ENCODE measurements around the gene IVD. TPM values are rescaled to one million over a fixed set of nuclear protein-coding genes. Genes with fewer than 3 reads are reported as not detected.

IVD gene
- total RNA-seq, 2 experiments from 2014 or later: 38.4 to 47.1 TPM

DNA sequence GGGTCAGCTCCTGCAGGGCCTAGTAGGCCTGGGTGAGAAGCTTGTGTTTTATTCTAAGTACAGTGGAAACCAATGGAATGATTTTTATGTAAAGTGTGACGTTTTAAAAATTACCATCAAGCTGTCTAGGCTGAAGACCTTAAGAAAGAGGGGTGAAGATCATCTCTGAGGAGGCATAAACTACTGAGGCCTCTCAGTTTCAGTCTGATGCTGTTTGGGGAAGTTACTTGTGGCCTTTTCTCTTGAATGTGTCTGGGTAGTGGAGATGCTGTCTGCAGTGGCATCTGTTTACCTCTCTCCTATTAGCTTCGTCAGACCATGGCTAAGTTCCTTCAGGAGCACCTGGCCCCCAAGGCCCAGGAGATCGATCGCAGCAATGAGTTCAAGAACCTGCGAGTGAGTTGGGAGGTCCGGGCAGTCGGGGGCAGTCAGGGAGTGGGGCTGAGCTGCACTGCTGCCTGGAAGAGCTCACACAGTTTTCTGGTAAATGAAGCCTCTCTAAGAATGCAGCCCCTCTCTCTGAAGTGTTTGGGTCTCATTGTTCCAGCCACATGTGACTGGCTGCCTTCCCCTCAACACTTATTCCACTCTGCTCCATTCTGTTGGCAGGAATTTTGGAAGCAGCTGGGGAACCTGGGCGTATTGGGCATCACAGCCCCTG lies 1.9 kb downstream of the IVD start:
- Mint-ChIP-seq H3K27me3 (no peaks in the 10 kb centered on the region), H3K9me3 (no peaks in the 10 kb centered on the region), H3K4me3 (peak overlapping the region; percentile 21), H3K4me1 (peaks cover 55% of the 10 kb centered on the region), H3K36me3 (ENCODE audit: low read depth) (peaks cover 23% of the 10 kb centered on the region), H3K27ac (peak overlapping the region; percentile 65)
- POLR2A ChIA-PET: interaction anchor here (0.6 kb wide), 1 partner anchor 16 kb away, joined by 3 read pairs; no protein-coding TSS in a partner anchor
- no peak for DNase-seq
- CTCF ChIA-PET: interaction anchor here (0.5 to 3.0 kb wide), 15 partner anchors 10 to 97 kb away, joined by 3 to 21 read pairs (median 3); partner anchors contain the start of gene DISP2

DNA sequence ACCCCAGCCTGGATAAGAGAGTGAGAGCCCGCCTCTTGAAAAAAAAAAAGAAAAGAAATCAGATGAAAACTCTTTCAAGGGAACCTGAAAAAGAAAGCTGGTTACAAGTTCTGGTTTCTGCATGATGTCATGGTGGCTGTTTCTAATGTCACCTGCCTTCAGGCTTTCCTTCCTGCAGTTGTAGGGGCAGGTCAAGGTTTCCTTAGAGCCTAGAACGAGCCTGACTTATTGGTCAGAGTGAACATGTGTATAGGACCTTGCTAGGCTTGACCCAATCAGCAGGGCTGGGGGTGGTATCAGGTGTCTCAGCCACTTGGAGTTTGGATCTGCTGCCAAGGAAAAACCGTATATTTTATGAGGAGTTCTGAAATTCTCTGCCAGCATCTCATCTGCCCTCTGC lies 3.8 kb downstream of the IVD start:
- ChIA-PET POLR2A (interaction anchor here (0.6 kb wide), 1 partner anchor 102 kb away, joined by 7 read pairs; no protein-coding TSS in a partner anchor), CTCF (interaction anchor here (0.6 to 2.3 kb wide), 4 partner anchors 10 to 442 kb away, joined by 3 to 8 read pairs (median 4); no protein-coding TSS in a partner anchor)
- Mint-ChIP-seq H3K4me1 (peaks cover 49% of the 10 kb centered on the region), H3K9me3 (no peaks in the 10 kb centered on the region), H3K27me3 (no peaks in the 10 kb centered on the region), H3K27ac (no peak overlapping the region), H3K36me3 (ENCODE audit: low read depth) (peaks cover 22% of the 10 kb centered on the region), H3K4me3 (no peak overlapping the region)
- DNase-seq: no peak

DNA sequence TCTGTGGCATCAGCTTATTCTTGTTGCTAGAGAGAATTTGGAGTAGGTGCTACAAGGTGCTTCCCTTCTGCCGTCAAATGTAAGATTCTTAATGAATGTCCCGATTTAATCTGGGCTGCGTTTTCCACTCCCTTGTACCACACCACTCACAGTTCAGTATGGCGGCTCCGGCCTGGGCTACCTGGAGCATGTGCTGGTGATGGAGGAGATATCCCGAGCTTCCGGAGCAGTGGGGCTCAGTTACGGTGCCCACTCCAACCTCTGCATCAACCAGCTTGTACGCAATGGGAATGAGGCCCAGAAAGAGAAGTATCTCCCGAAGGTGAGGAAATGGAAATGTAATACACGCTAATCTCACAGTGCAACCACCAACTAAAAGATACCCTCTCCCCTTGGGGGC lies 4.9 kb downstream of the IVD start:
- Mint-ChIP-seq H3K4me3 (no peak overlapping the region), H3K27ac (no peak overlapping the region), H3K9me3 (no peaks in the 10 kb centered on the region), H3K4me1 (peaks cover 39% of the 10 kb centered on the region), H3K36me3 (ENCODE audit: low read depth) (peaks cover 31% of the 10 kb centered on the region), H3K27me3 (no peaks in the 10 kb centered on the region)
- no peak for DNase-seq
- ChIA-PET CTCF (interaction anchor here (0.8 to 2.3 kb wide), 2 partner anchors 12 to 15 kb away, joined by 3 to 8 read pairs; no protein-coding TSS in a partner anchor), POLR2A (no interaction called here)

DNA sequence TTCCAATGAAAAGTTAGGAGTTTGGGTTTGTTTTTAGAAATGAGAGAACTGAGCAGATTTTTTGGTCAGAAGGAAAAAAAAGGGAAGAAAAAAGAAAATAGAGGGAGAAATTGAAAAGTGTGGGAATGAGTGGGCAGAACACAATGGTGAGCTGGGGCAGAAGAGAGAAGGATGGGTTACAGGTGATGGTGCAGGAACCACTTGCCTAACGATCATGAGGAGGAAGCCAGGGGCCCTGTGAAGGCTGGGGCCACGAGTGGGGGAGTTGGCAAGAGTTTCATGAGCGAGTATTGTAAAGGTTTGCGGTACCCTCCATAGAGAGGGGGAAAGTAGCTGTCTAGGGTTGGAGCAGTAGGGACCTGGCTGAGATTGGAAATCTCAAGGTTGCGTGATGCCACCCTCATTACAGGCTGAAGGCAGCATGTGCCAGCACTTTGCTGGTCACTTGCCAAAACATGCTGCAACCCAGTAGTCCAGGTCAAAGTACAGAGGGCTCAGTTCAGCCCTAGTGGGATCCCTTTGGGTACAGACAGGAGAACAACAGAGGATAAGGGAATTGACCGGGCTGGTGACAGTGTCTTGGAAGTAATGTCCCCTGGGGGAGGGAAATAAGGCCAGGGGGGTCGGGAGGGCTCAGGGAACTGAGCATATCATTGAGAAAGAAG lies 6.6 kb downstream of the IVD start:
- Mint-ChIP-seq H3K27ac (peak overlapping the region; percentile 57), H3K9me3 (no peaks in the 10 kb centered on the region), H3K36me3 (ENCODE audit: low read depth) (peaks cover 31% of the 10 kb centered on the region), H3K27me3 (no peaks in the 10 kb centered on the region), H3K4me3 (no peak overlapping the region), H3K4me1 (peaks cover 27% of the 10 kb centered on the region)
- CTCF ChIA-PET: interaction anchor here (0.5 to 2.6 kb wide), 2 partner anchors 10 to 226 kb away, joined by 4 to 9 read pairs; no protein-coding TSS in a partner anchor
- POLR2A ChIA-PET: no interaction called here
- DNase-seq: no peak

DNA sequence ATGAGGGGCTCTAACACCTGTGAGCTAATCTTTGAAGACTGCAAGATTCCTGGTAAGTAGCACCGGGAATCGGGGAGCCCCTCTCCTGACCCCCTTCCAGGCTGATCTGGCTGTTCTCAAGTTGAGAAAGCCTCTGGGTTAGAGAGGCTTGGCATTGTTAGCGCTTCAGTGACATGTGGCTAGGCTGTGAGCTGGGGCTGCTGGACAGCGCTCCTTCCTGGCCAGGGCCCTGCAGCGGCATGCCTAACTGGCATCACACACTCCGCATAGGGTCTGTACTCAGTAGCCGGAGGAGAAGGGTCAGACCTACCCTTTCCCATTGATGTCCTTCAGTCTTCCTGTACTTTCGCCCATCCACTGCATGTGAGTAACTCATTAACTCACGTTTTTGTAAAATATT lies 7.4 kb downstream of the IVD start:
- Mint-ChIP-seq H3K4me1 (peaks cover 19% of the 10 kb centered on the region), H3K36me3 (ENCODE audit: low read depth) (peaks cover 34% of the 10 kb centered on the region), H3K27me3 (no peaks in the 10 kb centered on the region), H3K9me3 (no peaks in the 10 kb centered on the region), H3K27ac (no peak overlapping the region), H3K4me3 (no peak overlapping the region)
- CTCF ChIA-PET: interaction anchor here (1.3 to 2.6 kb wide), 3 partner anchors 9 to 23 kb away, joined by 4 to 9 read pairs (median 5); no protein-coding TSS in a partner anchor
- POLR2A ChIA-PET: no interaction called here
- DNase-seq: no peak

DNA sequence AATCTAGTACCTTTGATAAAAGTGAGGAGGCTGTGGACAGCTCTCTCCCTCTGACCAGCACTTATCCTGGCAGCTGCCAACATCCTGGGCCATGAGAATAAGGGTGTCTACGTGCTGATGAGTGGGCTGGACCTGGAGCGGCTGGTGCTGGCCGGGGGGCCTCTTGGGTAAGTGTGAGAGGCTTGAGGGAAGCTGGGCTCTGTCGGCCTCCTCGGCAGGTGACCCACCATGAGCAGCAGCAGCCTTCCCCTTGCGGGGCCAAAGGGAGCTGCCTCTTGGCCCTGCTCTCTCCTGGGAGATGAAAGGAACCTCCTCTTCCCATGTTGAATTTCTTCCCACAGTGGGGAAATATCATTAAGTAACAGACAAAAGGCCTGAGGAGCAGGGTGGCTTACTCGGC lies 9.2 kb downstream of the IVD start:
- ChIA-PET CTCF (interaction anchor here (0.5 to 2.6 kb wide), 5 partner anchors 8 to 47 kb away, joined by 3 to 9 read pairs (median 5); partner anchors contain the start of gene IVD), POLR2A (no interaction called here)
- Mint-ChIP-seq H3K4me3 (no peak overlapping the region), H3K27me3 (no peaks in the 10 kb centered on the region), H3K27ac (no peak overlapping the region), H3K4me1 (peaks cover 5% of the 10 kb centered on the region), H3K9me3 (no peaks in the 10 kb centered on the region), H3K36me3 (ENCODE audit: low read depth) (peaks cover 31% of the 10 kb centered on the region)
- DNase-seq: no peak

DNA sequence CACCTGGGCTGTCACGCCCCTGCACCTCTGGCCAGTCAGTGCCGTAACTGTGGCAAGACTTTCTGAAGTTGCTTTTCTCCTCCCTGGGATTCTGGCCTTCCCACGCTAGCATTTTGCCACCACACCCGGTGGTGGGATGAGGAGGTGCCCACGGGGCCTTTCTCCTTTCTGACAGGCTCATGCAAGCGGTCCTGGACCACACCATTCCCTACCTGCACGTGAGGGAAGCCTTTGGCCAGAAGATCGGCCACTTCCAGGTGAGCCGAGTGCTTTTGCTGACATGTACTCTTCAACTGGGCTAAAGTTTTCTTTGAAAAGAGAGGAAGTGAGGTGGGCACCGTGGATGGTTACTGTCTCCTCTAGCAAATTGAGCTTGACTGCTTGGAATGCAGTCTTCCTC lies 9.6 kb downstream of the IVD start:
- peaks cover 2% of the 10 kb centered on the region for H3K4me1 Mint-ChIP-seq
- ChIA-PET POLR2A (no interaction called here), CTCF (interaction anchor here (0.5 to 2.2 kb wide), 3 partner anchors 9 to 47 kb away, joined by 3 to 7 read pairs (median 5); partner anchors contain the start of gene IVD)
- no peak overlapping the region for H3K27ac Mint-ChIP-seq
- H3K27me3 Mint-ChIP-seq: no peaks in the 10 kb centered on the region
- DNase-seq: no peak
- no peak overlapping the region for H3K4me3 Mint-ChIP-seq
- no peaks in the 10 kb centered on the region for H3K9me3 Mint-ChIP-seq
- H3K36me3 Mint-ChIP-seq (ENCODE audit: low read depth): peaks cover 31% of the 10 kb centered on the region

DNA sequence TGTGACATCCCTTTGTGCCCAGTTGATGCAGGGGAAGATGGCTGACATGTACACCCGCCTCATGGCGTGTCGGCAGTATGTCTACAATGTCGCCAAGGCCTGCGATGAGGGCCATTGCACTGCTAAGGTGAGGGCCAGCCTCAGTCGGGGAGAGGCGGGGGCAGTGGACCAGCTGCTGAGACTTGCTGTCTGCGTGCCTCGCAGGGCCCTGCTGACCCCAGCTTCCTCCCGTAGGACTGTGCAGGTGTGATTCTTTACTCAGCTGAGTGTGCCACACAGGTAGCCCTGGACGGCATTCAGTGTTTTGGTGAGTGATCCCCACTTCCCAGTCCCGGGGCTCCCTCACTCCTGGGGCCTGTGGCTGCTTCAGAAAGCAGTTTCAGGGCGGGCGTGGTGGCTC lies 10.5 kb downstream of the IVD start:
- Mint-ChIP-seq H3K9me3 (no peaks in the 10 kb centered on the region), H3K36me3 (ENCODE audit: low read depth) (peaks cover 26% of the 10 kb centered on the region), H3K27ac (no peak overlapping the region), H3K4me3 (no peak overlapping the region), H3K27me3 (no peaks in the 10 kb centered on the region), H3K4me1 (no peaks in the 10 kb centered on the region)
- CTCF ChIA-PET: interaction anchor here (0.9 to 2.2 kb wide), 3 partner anchors 48 to 108 kb away, joined by 3 to 7 read pairs (median 5); partner anchors contain the start of gene PLCB2
- DNase-seq: no peak
- POLR2A ChIA-PET: no interaction called here

DNA sequence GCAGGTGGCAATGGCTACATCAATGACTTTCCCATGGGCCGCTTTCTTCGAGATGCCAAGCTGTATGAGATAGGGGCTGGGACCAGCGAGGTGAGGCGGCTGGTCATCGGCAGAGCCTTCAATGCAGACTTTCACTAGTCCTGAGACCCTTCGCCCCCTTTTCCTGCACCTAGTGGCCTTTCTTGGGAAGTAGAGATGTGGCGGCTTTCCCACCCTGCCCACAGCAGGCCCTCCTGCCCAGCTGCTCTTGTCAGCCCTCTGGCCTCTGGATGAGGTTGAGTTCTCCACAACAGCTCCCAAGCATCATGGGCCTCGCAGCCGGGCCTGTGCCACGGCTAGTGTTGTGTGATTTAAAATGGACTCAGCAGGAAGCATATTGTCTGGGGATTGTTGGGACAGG lies 12.5 kb downstream of the IVD start:
- ChIA-PET CTCF (interaction anchor here (0.8 to 2.1 kb wide), 4 partner anchors 11 to 54 kb away, joined by 3 to 7 read pairs (median 3); no protein-coding TSS in a partner anchor), POLR2A (no interaction called here)
- DNase-seq: no peak
- Mint-ChIP-seq H3K4me1 (peaks cover 2% of the 10 kb centered on the region), H3K27me3 (no peaks in the 10 kb centered on the region), H3K9me3 (no peaks in the 10 kb centered on the region), H3K36me3 (ENCODE audit: low read depth) (peaks cover 18% of the 10 kb centered on the region), H3K27ac (peak overlapping the region; percentile 7), H3K4me3 (no peak overlapping the region)

DNA sequence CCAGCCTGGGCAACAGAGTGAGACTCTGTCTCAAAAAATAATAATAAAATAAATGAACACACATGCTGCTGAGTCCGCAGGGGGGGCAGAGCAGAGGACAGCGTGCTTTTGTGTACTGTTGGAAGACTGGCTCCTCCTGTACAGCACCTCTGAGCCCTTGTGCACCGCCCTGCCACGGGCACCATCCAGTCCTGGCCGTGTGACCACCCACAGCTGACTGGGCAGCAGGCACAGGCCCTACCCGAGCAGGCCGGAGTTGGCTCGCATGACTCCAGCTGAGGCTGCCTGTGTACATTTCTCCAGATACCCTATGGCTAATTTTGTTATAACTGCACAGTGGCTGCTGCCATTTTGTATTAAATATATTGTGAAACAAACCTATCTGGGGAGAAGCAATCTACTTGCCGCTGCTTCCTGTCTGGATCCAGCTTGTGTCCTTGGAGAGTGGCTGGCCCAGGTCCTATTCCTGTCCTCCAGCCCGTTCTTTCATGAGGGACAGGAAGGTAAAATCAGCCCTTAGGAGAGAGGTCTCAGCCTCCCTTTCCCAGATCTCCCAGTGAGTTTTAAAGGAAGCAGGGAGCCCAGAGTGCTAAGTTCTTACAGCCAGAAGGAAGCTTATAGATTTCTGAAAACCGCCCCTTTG lies 14.6 kb downstream of the IVD start:
- Mint-ChIP-seq H3K4me3 (no peak overlapping the region), H3K4me1 (peaks cover 2% of the 10 kb centered on the region), H3K36me3 (ENCODE audit: low read depth) (peaks cover 10% of the 10 kb centered on the region), H3K27ac (no peak overlapping the region), H3K9me3 (no peaks in the 10 kb centered on the region), H3K27me3 (no peaks in the 10 kb centered on the region)
- ChIA-PET CTCF (interaction anchor here (1.0 to 3.9 kb wide), 3 partner anchors 13 to 76 kb away, joined by 3 to 33 read pairs (median 6); no protein-coding TSS in a partner anchor), POLR2A (no interaction called here)
- no peak for DNase-seq

DNA sequence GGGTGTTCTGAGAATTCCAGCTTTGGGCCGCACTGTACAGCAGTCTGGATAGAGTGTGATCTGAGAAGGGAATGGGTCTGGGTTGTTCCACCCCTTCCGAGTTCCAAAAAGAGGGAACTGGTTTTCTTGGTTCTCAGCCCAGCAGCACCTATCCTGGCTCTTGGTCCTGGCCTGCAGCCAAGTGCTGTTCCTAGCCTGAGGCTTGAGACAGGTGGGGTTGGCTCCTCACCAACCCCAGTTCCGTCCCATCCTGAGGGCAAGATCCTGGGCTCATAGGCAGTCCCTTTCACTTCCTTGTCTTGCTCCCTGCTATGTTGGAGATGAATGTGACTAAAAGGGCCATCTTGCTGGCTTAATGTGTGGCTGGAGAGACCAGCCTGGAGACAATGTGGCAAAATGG lies 15.2 kb downstream of the IVD start:
- DNase-seq: no peak
- H3K36me3 Mint-ChIP-seq (ENCODE audit: low read depth): peaks cover 6% of the 10 kb centered on the region
- H3K27me3 Mint-ChIP-seq: no peaks in the 10 kb centered on the region
- ChIA-PET CTCF (interaction anchor here (1.0 to 3.9 kb wide), 10 partner anchors 13 to 113 kb away, joined by 3 to 33 read pairs (median 7); partner anchors contain the start of genes CCDC9B and PLCB2), POLR2A (no interaction called here)
- no peak overlapping the region for H3K4me3 Mint-ChIP-seq
- H3K27ac Mint-ChIP-seq: no peak overlapping the region
- H3K9me3 Mint-ChIP-seq: no peaks in the 10 kb centered on the region
- H3K4me1 Mint-ChIP-seq: peaks cover 2% of the 10 kb centered on the region

DNA sequence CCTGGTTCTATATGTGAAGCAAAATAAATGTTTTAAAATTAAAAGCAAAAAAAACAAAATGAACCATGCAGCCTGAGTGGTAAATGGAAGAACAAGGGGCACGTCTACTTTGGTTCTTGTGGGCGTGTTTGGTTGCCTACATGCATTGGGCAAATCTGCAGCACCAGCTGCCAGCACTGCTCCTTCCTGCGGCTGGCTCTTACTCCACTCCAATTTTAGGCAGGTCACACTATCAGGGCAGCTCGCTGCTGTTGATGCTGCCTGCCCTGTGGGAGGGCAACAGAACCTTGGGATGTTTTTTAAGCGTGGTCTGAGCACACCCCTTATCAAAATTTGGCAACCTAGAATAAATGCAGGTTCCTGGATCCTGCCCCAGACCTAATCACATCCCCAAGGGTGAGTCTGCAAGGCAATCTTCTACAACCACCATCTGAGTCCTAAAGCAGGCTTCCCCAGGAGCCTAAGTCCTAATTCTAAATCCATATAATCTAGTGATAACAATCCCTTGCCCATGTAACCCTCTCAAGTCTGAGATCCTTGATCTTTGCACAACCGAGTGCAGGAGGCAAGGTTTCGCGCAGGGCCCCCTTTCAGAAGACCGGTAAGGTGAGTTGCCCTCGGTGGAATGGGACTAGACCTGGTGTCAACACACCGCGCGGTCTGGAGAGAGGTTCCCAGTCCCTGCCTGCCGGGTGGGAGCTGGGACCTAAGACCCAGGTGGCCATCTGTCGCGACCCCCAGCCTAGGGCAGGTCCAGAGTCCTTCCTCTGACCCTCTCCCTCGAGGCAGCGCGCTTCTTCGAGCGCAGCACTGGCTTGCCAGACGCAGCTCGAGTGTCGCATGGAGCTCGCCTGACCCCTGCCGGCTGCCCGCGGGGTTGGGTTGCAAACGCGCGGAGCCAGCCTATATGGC lies 15.9 kb downstream of the IVD start:
- H3K27me3 Mint-ChIP-seq: no peaks in the 10 kb centered on the region
- ChIA-PET CTCF (interaction anchor here (0.6 to 3.9 kb wide), 41 partner anchors 8 to 178 kb away, joined by 3 to 33 read pairs (median 4); partner anchors contain the start of genes CCDC9B, INAFM2, IVD and PHGR1), POLR2A (no interaction called here)
- H3K36me3 Mint-ChIP-seq (ENCODE audit: low read depth): peaks cover 6% of the 10 kb centered on the region
- H3K27ac Mint-ChIP-seq: no peak overlapping the region
- peaks cover 2% of the 10 kb centered on the region for H3K4me1 Mint-ChIP-seq
- H3K9me3 Mint-ChIP-seq: no peaks in the 10 kb centered on the region
- DNase-seq: peak; percentile 81
- H3K4me3 Mint-ChIP-seq: no peak overlapping the region

Measured in activated CD4-positive, alpha-beta T cell treated with anti-CD3 and anti-CD28 coated beads, Interleukin-2, amount 10 ng/mL, durations not matched to agents 7 days and 5 days (primary cell).